GM23338 (cell line): ENCODE data around the gene SEC24C. TPM values are rescaled to one million over a fixed set of nuclear protein-coding genes. Genes with fewer than 3 reads are reported as not detected.

Experiments used
- ATAC-seq: fragments of 200-7000 bp; cut with Tn5 transposase; 3 replicates; pipeline ENCODE4 v1.9.1; 2020
- DNase-seq: peaks from one replicate; pipeline ENCODE4 v3.0.0-alpha.2; 2015; ENCODE audit warnings: low spot score
- H2AFZ ChIP-seq: fragments of 200-600 bp; sonication (generic); 2 replicates; pipeline ENCODE4 v1.8.0; 2016; ENCODE audit warnings: antibody characterized with exemption, mild to moderate bottlenecking, moderate library complexity
- H3F3A ChIP-seq: fragments of 200-600 bp; sonication (generic); replicated peaks from 2 replicates; pipeline ENCODE4 v1.8.0; 2017; ENCODE audit warnings: antibody characterized with exemption, mixed run types, low read depth
- H3K27ac ChIP-seq: fragments of 200-600 bp; sonication (generic); 2 replicates; pipeline ENCODE4 v1.6.1; 2016; ENCODE audit warnings: low read depth
- H3K27me3 ChIP-seq: fragments of 200-600 bp; sonication (generic); 2 replicates; pipeline ENCODE4 v1.8.0; 2016; ENCODE audit warnings: mild to moderate bottlenecking, mixed run types, moderate library complexity; ENCODE audit not compliant: insufficient read depth
- H3K36me3 ChIP-seq: fragments of 200-600 bp; sonication (generic); 2 replicates; pipeline ENCODE4 v1.8.0; 2016; ENCODE audit warnings: mild to moderate bottlenecking; ENCODE audit not compliant: insufficient read depth
- H3K4me1 ChIP-seq: fragments of 200-600 bp; sonication (generic); 2 replicates; pipeline ENCODE4 v1.8.0; 2016; ENCODE audit warnings: mild to moderate bottlenecking, moderate library complexity; ENCODE audit not compliant: insufficient read depth
- H3K4me2 ChIP-seq: fragments of 200-600 bp; sonication (generic); 2 replicates; pipeline ENCODE4 v1.7.1; 2017; ENCODE audit warnings: mixed run types
- H3K4me3 ChIP-seq: fragments of 200-600 bp; sonication (generic); 2 replicates; pipeline ENCODE4 v1.6.1; 2016; ENCODE audit warnings: mixed run types
- H3K79me2 ChIP-seq: fragments of 200-600 bp; sonication (generic); replicated peaks from 2 replicates; pipeline ENCODE4 v1.8.0; 2017; ENCODE audit warnings: mild to moderate bottlenecking; ENCODE audit not compliant: insufficient read depth
- H3K9me2 ChIP-seq: fragments of 200-600 bp; sonication (generic); 2 replicates; pipeline ENCODE4 v1.8.0; 2017; ENCODE audit not compliant: insufficient read depth
- H4K20me1 ChIP-seq: fragments of 200-600 bp; sonication (generic); replicated peaks from 2 replicates; pipeline ENCODE4 v1.8.0; 2017; ENCODE audit warnings: mild to moderate bottlenecking; ENCODE audit not compliant: insufficient read depth
- H3K27ac Mint-ChIP-seq: 2 replicates; pipeline ENCODE4 v1.8.0; 2020; ENCODE audit warnings: inconsistent platforms, mild to moderate bottlenecking, moderate library complexity, mixed read lengths
- H3K27me3 Mint-ChIP-seq: 3 replicates; pipeline ENCODE4 v1.8.0; 2022; ENCODE audit warnings: low read depth, mild to moderate bottlenecking, moderate library complexity, mixed read lengths, inconsistent platforms; ENCODE audit not compliant: insufficient read depth, poor library complexity
- H3K36me3 Mint-ChIP-seq: 3 replicates; pipeline ENCODE4 v1.8.0; 2021; ENCODE audit warnings: low read depth, mild to moderate bottlenecking, inconsistent platforms, moderate library complexity, mixed read lengths
- H3K4me1 Mint-ChIP-seq: 3 replicates; pipeline ENCODE4 v1.8.0; 2020; ENCODE audit warnings: mild to moderate bottlenecking, inconsistent platforms, mixed read lengths
- H3K4me3 Mint-ChIP-seq: 3 replicates; pipeline ENCODE4 v1.8.0; 2021; ENCODE audit warnings: moderate library complexity, mild to moderate bottlenecking, inconsistent platforms, mixed read lengths
- H3K9me3 Mint-ChIP-seq: 3 replicates; pipeline ENCODE4 v1.8.0; 2020; ENCODE audit warnings: moderate library complexity, mild to moderate bottlenecking, inconsistent platforms, mixed read lengths
- CREB1 ChIP-seq: fragments of 250-450 bp; sonication (Bioruptor Pico); IDR thresholded peaks from 2 replicates; pipeline ENCODE4 v1.5.0; 2020; ENCODE audit warnings: low read depth, mild to moderate bottlenecking, moderate library complexity
- ETS1 ChIP-seq: IDR thresholded peaks from 2 replicates; pipeline ENCODE4 v1.6.1; 2016; ENCODE audit warnings: antibody characterized with exemption
- EZH2 ChIP-seq: fragments of 200-600 bp; sonication (generic); IDR thresholded peaks from one replicate; pipeline ENCODE4 v1.8.0; 2017; ENCODE audit warnings: antibody characterized with exemption, mild to moderate bottlenecking, low read depth; ENCODE audit not compliant: unreplicated experiment
- EZH2phosphoT487 ChIP-seq: fragments of 200-600 bp; sonication (generic); IDR thresholded peaks from one replicate; pipeline ENCODE4 v1.8.1; 2018; ENCODE audit warnings: antibody characterized with exemption; ENCODE audit not compliant: unreplicated experiment
- JUNB ChIP-seq: IDR thresholded peaks from one replicate; pipeline ENCODE4 v1.6.1; 2016; ENCODE audit warnings: antibody characterized with exemption; ENCODE audit not compliant: unreplicated experiment
- NANOG ChIP-seq: IDR thresholded peaks from 2 replicates; pipeline ENCODE4 v1.6.1; 2016; ENCODE audit warnings: antibody characterized with exemption, borderline replicate concordance
- POLR2AphosphoS5 ChIP-seq: IDR thresholded peaks from 2 replicates; pipeline ENCODE4 v1.6.1; 2016; ENCODE audit warnings: antibody characterized with exemption, low read depth
- REST ChIP-seq: IDR thresholded peaks from one replicate; pipeline ENCODE4 v1.6.1; 2018; ENCODE audit warnings: antibody characterized with exemption; ENCODE audit not compliant: unreplicated experiment
- STAT1 ChIP-seq: IDR thresholded peaks from one replicate; pipeline ENCODE4 v1.6.1; 2016; ENCODE audit warnings: antibody characterized with exemption; ENCODE audit not compliant: unreplicated experiment
- ZNF114 ChIP-seq: fragments of 250-450 bp; sonication (Bioruptor Pico); IDR thresholded peaks from 2 replicates; pipeline ENCODE4 v1.5.0; 2020; ENCODE audit warnings: mild to moderate bottlenecking, moderate library complexity
- ZNF331 ChIP-seq: fragments of 250-450 bp; sonication (Bioruptor Pico); IDR thresholded peaks from 2 replicates; pipeline ENCODE4 v1.5.0; 2020; ENCODE audit warnings: low read depth, mild to moderate bottlenecking, moderate library complexity
- ZNF462 ChIP-seq: fragments of 250-450 bp; sonication (Bioruptor Pico); IDR thresholded peaks from 2 replicates; pipeline ENCODE4 v1.5.0; 2020; ENCODE audit warnings: mild to moderate bottlenecking, moderate library complexity
- polyA plus RNA-seq: library from polyadenylated mRNA; unstranded; fragments of >200 nt; fragmentation: Nextera tagmentation; extraction: Ambion mirVana; gene quantifications from 2 replicates; pipeline ENCODE4 v1.2.1, GENCODE V29; 2016
- total RNA-seq: library from RNA; depleted of rRNA; stranded (reverse); fragments of >200 nt; shearing (Covaris generic); gene quantifications from 2 replicates; pipeline ENCODE4 v1.2.3, GENCODE V29; 2014
- TF ChIP-seq, protein P1 (sequence below), 2 experiments: fragments of 200-600 bp in 1 of 2; sonication (generic) in 1 of 2; conservative IDR thresholded peaks; 2 replicates each; pipeline versions ENCODE4 v1.5.1 to v1.6.1; 2016 to 2017; ENCODE audit warnings: antibody characterized with exemption in 2 of 2, low read depth in 2 of 2, mild to moderate bottlenecking in 2 of 2, moderate library complexity in 1 of 2

The SEC24C gene
- total and polyA plus RNA-seq, 2 experiments from 2014 or later = 16.9 to 64.2 TPM

DNA sequence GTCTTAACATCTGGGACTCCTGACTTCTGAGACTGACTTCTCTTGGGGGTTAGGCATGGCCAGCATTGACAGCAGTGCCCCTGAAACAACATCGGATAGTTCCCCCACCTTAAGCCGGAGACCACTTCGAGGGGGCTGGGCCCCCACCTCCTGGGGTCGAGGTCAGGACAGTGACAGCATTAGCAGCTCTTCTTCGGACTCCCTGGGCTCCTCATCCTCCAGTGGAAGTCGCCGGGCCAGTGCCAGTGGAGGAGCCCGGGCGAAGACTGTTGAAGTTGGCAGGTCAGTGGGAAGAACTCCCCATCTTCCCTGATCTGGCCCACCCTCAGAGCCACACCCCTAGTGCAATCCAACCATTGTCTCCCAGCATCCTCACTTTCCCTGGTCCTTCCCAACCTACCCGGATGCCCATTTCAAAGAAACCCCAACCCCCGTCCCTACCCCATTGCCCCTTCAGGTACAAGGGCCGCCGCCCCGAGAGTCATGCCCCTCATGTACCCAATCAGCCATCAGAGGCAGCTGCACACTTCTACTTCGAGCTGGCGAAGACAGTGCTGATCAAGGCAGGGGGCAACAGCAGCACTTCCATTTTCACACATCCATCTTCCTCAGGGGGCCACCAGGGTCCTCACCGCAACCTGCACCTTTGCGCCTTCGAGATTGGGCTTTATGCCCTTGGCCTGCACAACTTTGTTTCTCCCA lies 53.3 kb downstream of the SEC24C start:
- Mint-ChIP-seq H3K4me1 (no peaks in the 10 kb centered on the region; the same call in 2 of the 3 replicates), H3K27me3 (peaks cover 8% of the 10 kb centered on the region), H3K9me3 (no peaks in the 10 kb centered on the region), H3K27ac (no peak overlapping the region), H3K36me3 (peaks cover 40% of the 10 kb centered on the region), H3K4me3 (no peak overlapping the region)
- no peaks in the 10 kb centered on the region for H3K27me3 ChIP-seq
- H2AFZ ChIP-seq = no peak overlapping the region
- no peak overlapping the region for H3K4me3 ChIP-seq
- H3F3A ChIP-seq = no peaks in the 10 kb centered on the region
- H3K79me2 ChIP-seq = no peaks in the 10 kb centered on the region
- DNase-seq (no peak), ATAC-seq (no peak)
- H3K9me2 ChIP-seq = no peaks in the 10 kb centered on the region
- H3K27ac ChIP-seq = no peak overlapping the region
- H3K4me2 ChIP-seq = no peak overlapping the region
- H3K4me1 ChIP-seq = no peaks in the 10 kb centered on the region
- no peaks in the 10 kb centered on the region; the same call in 1 of the 2 replicates for H3K36me3 ChIP-seq
- TF ChIP-seq REST = no peak
- TF ChIP-seq CREB1 (CRISPR knock-in tag) = no peak
- no peak for TF ChIP-seq ZNF331
- no peak for TF ChIP-seq NANOG
- no peak for TF ChIP-seq STAT1
- TF ChIP-seq JUNB = no peak
- TF ChIP-seq POLR2AphosphoS5 = no peak
- TF ChIP-seq ZNF462 (CRISPR knock-in tag) = no peak
- TF ChIP-seq EZH2phosphoT487 = no peak
- no peak for TF ChIP-seq ETS1
- no peak for TF ChIP-seq ZNF114 (CRISPR knock-in tag)
- TF ChIP-seq, protein P1, sequence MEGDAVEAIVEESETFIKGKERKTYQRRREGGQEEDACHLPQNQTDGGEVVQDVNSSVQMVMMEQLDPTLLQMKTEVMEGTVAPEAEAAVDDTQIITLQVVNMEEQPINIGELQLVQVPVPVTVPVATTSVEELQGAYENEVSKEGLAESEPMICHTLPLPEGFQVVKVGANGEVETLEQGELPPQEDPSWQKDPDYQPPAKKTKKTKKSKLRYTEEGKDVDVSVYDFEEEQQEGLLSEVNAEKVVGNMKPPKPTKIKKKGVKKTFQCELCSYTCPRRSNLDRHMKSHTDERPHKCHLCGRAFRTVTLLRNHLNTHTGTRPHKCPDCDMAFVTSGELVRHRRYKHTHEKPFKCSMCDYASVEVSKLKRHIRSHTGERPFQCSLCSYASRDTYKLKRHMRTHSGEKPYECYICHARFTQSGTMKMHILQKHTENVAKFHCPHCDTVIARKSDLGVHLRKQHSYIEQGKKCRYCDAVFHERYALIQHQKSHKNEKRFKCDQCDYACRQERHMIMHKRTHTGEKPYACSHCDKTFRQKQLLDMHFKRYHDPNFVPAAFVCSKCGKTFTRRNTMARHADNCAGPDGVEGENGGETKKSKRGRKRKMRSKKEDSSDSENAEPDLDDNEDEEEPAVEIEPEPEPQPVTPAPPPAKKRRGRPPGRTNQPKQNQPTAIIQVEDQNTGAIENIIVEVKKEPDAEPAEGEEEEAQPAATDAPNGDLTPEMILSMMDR (conservative IDR thresholded peaks at IDR 0.05; ENCODE audit: low read depth in 2 of 2) = no peak
- no peak for TF ChIP-seq EZH2
- no peaks in the 10 kb centered on the region; the same call in 1 of the 2 replicates for H4K20me1 ChIP-seq
